Hepatocyte (in vitro differentiated cells): ENCODE results near the gene NTS.

Experiments
- EZH2 ChIP-seq: fragments of 200-600 bp; sonication (generic); IDR thresholded peaks from 2 replicates; pipeline ENCODE4 v1.6.1; 2016; ENCODE audit warnings: antibody characterized with exemption, mild to moderate bottlenecking, borderline replicate concordance
- TF ChIP-seq, protein P1 (sequence below): fragments of 200-600 bp; sonication (generic); IDR thresholded peaks from 2 replicates; pipeline ENCODE4 v1.5.1; 2016; ENCODE audit warnings: antibody characterized with exemption, mild to moderate bottlenecking; ENCODE audit not compliant: poor library complexity

DNA sequence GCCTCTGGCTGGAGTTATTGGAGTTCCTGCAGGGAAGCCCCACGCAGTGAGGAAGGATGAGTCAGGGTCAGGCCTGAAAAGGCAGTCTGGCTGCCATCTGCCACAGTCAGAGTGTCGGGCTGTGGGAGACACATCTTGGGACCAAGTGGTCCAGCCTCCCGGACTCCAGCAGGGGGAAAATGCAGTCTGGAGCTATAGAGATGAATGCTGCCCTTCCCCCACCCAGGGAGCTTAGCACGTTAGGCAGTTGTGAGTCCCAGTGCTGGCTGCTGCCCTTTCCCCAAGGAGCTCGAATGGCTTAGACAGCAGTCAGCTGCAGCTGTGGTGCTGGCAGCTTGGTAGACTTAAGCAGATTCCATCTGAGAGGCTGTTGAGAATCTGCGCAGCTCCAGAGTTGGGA is 8.2 kb upstream of the NTS start:
- TF ChIP-seq, protein P1, sequence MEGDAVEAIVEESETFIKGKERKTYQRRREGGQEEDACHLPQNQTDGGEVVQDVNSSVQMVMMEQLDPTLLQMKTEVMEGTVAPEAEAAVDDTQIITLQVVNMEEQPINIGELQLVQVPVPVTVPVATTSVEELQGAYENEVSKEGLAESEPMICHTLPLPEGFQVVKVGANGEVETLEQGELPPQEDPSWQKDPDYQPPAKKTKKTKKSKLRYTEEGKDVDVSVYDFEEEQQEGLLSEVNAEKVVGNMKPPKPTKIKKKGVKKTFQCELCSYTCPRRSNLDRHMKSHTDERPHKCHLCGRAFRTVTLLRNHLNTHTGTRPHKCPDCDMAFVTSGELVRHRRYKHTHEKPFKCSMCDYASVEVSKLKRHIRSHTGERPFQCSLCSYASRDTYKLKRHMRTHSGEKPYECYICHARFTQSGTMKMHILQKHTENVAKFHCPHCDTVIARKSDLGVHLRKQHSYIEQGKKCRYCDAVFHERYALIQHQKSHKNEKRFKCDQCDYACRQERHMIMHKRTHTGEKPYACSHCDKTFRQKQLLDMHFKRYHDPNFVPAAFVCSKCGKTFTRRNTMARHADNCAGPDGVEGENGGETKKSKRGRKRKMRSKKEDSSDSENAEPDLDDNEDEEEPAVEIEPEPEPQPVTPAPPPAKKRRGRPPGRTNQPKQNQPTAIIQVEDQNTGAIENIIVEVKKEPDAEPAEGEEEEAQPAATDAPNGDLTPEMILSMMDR, result no peak
- no peak for TF ChIP-seq EZH2
